ENCODE results near the gene SLC6A19. TPM values are rescaled to one million over a fixed set of nuclear protein-coding genes. Genes with fewer than 3 reads are reported as not detected.

SLC6A19 gene
- total RNA-seq, 3 donors from 2014 or later, result 14.4 to 92.8 (median 29.2) TPM

DNA sequence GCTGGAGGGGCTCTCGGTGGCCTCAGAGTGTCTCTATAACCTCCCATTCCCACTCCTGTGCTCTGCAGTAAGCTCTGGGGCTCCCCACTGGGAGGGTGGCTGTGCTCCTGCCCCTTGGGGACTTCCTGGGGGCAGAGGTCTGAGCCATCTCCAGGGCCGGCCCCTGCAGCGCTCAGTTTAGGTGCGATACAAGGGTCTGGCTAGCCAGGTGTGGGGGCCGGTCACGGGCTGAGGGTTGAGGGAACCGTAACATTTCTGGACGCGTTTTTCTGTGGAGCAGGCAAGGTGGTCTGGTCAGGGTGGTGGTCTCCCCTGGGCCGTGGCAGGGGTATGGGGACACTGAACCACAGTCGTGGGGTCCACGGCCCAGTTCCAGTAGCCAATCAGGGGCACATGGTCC lies 38.0 kb upstream of the SLC6A19 start:
- Histone ChIP-seq H3K4me1 (ENCODE audit: low read depth) (peaks cover 18% of the 10 kb centered on the region), H3K9me3 (no peaks in the 10 kb centered on the region), H3K36me3 (ENCODE audit: low read depth) (no peaks in the 10 kb centered on the region), H3K4me3 (no peak overlapping the region)
- intact Hi-C loops (cut with DNase I, micrococcal nuclease), result loop anchor here in 1 of 2 donors (10.0 kb wide), 2 partner anchors 239 to 481 kb away; no protein-coding TSS in a partner anchor
- no peak for DNase-seq
- TF ChIP-seq, protein P1, sequence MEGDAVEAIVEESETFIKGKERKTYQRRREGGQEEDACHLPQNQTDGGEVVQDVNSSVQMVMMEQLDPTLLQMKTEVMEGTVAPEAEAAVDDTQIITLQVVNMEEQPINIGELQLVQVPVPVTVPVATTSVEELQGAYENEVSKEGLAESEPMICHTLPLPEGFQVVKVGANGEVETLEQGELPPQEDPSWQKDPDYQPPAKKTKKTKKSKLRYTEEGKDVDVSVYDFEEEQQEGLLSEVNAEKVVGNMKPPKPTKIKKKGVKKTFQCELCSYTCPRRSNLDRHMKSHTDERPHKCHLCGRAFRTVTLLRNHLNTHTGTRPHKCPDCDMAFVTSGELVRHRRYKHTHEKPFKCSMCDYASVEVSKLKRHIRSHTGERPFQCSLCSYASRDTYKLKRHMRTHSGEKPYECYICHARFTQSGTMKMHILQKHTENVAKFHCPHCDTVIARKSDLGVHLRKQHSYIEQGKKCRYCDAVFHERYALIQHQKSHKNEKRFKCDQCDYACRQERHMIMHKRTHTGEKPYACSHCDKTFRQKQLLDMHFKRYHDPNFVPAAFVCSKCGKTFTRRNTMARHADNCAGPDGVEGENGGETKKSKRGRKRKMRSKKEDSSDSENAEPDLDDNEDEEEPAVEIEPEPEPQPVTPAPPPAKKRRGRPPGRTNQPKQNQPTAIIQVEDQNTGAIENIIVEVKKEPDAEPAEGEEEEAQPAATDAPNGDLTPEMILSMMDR (IDR thresholded peaks at IDR 0.05), result no peak
- ATAC-seq, result no peak

DNA sequence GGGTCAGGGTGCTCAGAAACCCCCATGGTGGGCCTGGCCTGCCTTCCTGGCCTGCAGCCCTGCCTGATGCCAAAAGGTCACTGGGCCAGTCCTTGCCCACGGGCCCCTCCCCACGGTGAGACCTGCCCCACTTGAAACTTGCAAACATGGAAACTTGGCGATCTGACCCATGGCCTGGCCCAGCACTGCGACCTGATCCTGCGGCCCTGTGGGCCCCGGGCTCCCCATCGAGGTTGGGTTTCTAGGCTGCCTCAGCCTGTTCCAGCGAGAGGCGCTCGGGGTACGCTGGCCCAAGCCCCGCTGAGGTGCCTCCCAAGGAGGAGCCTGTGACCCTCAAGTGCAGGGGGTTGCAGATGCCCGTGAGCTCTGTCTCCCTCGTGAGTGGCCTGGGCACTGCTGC lies 37.5 kb upstream of the SLC6A19 start:
- ATAC-seq (no peak), DNase-seq (no peak)
- no peaks in the 10 kb centered on the region for H3K36me3 ChIP-seq (ENCODE audit: low read depth)
- intact Hi-C loops (cut with DNase I, micrococcal nuclease), result loop anchor here in 1 of 2 donors (10.0 kb wide), 2 partner anchors 239 to 481 kb away; no protein-coding TSS in a partner anchor
- TF ChIP-seq, protein P1 (IDR thresholded peaks at IDR 0.05), result no peak
- H3K9me3 ChIP-seq, result no peaks in the 10 kb centered on the region
- H3K4me1 ChIP-seq (ENCODE audit: low read depth), result peaks cover 19% of the 10 kb centered on the region
- H3K4me3 ChIP-seq, result no peak overlapping the region

DNA sequence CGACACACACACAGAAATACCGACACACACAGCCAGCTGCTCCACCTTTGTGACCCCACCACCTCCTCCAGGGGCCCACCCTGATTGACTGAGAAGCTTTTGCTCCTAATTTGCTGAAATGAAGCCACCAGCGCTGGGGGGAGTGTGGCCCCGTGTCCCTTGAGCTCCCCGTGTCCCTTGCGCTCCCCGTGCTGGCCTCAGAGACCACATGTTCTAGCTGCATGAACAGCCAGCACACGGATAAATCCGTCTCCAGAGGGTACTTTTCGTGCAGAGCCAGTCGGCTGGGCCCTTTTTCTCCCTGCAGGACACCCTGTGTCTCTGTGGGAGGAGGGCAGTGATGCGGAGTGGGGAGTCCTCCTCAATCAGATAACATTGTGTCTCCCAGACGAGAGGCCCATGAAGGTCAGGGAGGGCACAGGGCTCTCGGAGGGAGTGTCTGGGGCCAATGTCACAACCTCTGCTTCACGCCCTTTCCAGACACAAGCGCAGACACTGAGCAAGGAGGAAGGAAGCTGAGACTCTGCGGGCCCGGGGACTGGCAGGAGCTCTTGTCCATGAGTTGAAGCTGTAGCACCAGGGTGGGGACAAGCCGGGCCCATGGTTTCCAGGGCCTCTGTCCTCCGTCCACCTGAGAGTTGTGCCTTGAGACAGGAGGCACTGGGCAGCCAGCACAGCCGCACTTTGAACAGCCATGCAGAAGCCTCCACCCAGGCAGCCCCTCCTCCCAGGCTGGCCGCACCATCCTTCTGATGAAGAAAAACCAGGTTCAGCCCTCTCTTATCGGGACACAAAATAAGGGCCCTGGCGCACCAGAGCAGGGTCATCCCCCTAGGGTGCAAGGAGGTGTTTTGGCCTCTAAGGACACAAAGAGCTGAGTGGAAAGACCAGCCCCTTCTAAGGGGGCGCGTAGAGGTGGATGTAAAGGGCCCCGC lies 36.4 kb upstream of the SLC6A19 start:
- H3K4me1 ChIP-seq (ENCODE audit: low read depth), result peaks cover 19% of the 10 kb centered on the region
- ATAC-seq (no peak), DNase-seq (no peak)
- intact Hi-C loops (cut with DNase I, micrococcal nuclease), result loop anchor here in 1 of 2 donors (10.0 kb wide), 2 partner anchors 240 to 480 kb away; no protein-coding TSS in a partner anchor
- H3K9me3 ChIP-seq, result no peaks in the 10 kb centered on the region
- H3K36me3 ChIP-seq (ENCODE audit: low read depth), result no peaks in the 10 kb centered on the region
- no peak overlapping the region for H3K4me3 ChIP-seq
- TF ChIP-seq, protein P1 (IDR thresholded peaks at IDR 0.05), result no peak

DNA sequence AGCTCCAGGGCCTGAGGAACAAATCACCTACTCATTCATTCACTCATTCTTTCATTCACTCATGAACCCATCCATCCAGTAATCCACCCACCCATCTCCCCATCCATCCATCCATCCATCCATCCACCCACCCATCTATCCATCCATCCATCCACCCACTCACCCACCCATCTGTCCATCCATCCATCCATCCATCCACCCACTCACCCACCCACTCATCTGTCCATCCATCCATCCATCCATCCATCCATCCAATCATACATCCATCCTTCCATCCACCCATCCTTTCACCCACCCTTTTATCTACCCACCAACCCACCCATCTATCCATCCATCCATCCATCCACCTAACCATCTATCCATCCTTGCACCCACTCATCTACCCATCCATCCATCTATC lies 35.5 kb upstream of the SLC6A19 start:
- peaks cover 19% of the 10 kb centered on the region for H3K4me1 ChIP-seq (ENCODE audit: low read depth)
- DNase-seq (no peak), ATAC-seq (no peak)
- H3K4me3 ChIP-seq, result no peak overlapping the region
- TF ChIP-seq, protein P1 (IDR thresholded peaks at IDR 0.05), result no peak
- H3K36me3 ChIP-seq (ENCODE audit: low read depth), result no peaks in the 10 kb centered on the region
- H3K9me3 ChIP-seq, result no peaks in the 10 kb centered on the region
- intact Hi-C loops (cut with DNase I, micrococcal nuclease), result loop anchor here in 1 of 2 donors (10.0 kb wide), 2 partner anchors 241 to 479 kb away; no protein-coding TSS in a partner anchor

DNA sequence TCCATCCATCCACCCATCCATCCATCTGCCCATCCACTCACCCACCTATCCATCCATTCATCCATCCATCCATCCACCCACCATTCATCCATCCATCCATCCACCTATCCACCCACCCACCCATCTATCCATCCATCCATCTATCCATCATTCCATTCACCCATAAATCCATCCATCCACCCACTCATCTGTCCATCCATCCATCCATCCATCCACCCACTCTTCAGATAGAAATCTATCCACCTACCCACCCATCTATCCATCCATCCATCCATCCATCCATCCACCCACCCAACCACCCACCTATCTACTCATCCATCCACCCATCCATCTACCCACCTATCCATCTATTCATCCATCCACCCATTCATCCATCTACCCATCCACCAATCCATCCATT lies 35.0 kb upstream of the SLC6A19 start:
- ATAC-seq (no peak), DNase-seq (no peak)
- TF ChIP-seq, protein P1 (IDR thresholded peaks at IDR 0.05), result no peak
- intact Hi-C loops (cut with DNase I, micrococcal nuclease), result loop anchor here in 1 of 2 donors (10.0 kb wide), 2 partner anchors 242 to 478 kb away; no protein-coding TSS in a partner anchor
- no peak overlapping the region for H3K4me3 ChIP-seq
- no peaks in the 10 kb centered on the region for H3K9me3 ChIP-seq
- H3K36me3 ChIP-seq (ENCODE audit: low read depth), result no peaks in the 10 kb centered on the region
- peaks cover 16% of the 10 kb centered on the region for H3K4me1 ChIP-seq (ENCODE audit: low read depth)
